ENCODE data around the gene DMAC2.
"Not testable (repeated sequence)": the region's sequence is repeated elsewhere in the genome, so short reads cannot be mapped to it uniquely, and the experiment has no call there.

DMAC2 gene

GRCh38 chr19:41397086-41398049 is 42.3 kb downstream of the DMAC2 start, which contains the start of the genes BCKDHA and EXOSC5:
BCKDHA (plus strand) TSS chr19:41397818; CDS start chr19:41397828, 10 bp downstream.
EXOSC5 (minus strand) TSS chr19:41397359; CDS start chr19:41397328, 31 bp downstream.
- DNase-seq, result peak; percentile 99

DNA sequence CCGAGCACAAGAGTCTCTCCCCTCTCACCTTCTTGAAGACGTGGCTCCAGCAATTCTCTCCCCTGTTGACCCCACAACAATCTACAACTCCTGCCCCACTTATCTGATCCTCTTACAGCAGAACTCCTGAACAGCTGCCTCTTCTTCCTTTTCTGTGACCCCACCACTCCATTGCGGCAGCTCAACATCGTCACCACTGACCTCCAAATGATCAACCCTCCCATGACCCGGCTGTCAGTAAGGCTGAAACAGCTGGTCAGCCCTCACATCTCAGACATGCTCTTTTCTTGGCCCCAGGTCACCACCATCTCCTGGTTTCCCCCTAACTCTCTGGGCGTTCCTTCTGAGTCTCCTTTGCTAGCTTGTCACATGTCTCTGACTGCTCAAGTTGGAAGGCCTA is 44.4 kb downstream of the DMAC2 start:
- DNase-seq, result no peak

DNA sequence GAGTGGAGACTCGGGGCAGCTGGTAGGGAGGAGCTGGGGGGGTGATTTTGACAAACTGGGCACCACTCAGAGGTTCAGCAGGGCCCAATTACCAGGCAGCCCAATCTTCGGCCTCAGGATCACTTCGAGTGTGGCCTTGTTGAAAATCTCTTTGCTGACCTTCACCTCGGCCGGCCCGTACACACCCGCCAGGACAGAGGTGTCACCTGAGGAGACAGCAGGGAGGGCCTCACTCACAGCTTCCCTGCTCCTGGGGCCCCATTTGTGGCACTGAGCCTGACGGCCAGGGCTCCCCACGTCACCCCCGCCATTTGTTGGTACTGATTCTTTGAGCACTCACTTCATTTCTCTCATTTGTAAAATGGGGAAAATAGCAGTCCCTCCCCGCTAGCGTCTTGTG is 46.9 kb downstream of the DMAC2 start:
- DNase-seq, result no peak

- DNase-seq, result no peak
Measured at GRCh38 chr19:41391618-41392017, 48.1 kb downstream of the DMAC2 start.

GRCh38 chr19:41386442-41386841 is 53.3 kb downstream of the DMAC2 start:
- no peak for DNase-seq

DNA sequence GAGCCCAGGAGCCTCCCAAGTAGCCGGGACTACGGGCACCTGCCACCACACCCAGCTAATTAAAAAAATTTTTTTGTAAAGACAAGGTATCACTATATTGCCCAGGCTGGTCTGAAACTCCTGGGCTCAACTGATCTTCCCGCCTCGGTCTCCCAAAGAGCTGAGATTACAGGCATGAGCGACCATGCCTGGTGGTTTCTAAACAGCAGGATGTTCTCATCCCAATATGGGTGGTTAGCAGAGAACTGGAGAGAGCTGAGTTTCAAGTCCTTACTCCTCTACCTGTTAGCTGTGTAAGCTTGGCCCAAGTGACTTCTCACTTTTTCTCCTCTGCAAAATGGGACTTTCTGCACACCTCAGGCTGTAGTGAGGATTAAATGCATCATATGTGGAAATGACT is 55.4 kb downstream of the DMAC2 start:
- no peak for DNase-seq

- DNase-seq, result not testable (repeated sequence)
Measured at GRCh38 chr19:41381536-41381935, 58.2 kb downstream of the DMAC2 start.

All from Kasumi-1 (cell line).